NCI-H1694 (cell line): ENCODE data around the gene PLCG2.

ENCODE experiments used
- DNase-seq: peaks from one replicate; lab custom pipeline; 2025; lab: John Stamatoyannopoulos, UW

The PLCG2 gene

GRCh38 chr16:81878529-81878928 is 99.4 kb downstream of the PLCG2 start:
- DNase-seq: no peak

DNA sequence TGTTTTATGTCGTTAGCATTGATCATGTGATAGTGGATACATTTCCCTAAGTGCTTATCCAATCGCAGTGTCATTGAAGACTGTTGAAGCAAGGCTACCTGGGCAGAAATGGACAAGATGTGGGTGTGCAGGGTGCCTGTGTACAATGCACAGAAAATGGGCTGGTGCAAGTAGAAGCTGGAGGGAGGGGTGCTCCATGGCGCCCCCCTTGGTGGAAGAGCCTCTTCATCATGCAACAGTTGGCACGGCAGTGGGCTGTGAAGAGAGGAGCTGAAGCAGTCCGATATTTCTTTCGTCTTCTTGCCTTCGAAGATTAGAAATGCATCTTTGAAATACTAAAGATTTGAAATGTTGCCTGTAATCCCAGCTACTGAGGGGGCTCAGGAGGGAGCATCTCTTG is 100.5 kb downstream of the PLCG2 start:
- DNase-seq: no peak

DNA sequence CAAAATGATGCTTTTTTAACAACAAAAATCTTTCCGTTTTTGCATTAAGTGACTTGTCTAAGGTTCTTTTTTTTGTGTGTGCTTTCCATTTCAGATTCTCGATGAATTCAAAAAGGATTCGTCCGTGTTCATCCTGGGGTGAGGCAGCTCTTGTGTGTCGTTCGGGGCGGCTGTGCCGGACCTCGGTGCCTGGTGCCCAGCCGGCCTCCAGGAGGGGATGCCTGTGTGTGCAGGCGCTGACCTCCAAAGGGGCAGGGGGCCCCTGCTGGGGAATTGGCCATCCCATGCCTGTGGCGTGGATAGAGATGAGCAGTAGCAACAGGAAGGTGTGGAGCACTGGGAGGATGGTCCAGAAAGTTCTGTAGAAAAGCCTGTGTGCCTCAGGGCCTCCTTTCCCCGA is 101.7 kb downstream of the PLCG2 start:
- no peak for DNase-seq

DNA sequence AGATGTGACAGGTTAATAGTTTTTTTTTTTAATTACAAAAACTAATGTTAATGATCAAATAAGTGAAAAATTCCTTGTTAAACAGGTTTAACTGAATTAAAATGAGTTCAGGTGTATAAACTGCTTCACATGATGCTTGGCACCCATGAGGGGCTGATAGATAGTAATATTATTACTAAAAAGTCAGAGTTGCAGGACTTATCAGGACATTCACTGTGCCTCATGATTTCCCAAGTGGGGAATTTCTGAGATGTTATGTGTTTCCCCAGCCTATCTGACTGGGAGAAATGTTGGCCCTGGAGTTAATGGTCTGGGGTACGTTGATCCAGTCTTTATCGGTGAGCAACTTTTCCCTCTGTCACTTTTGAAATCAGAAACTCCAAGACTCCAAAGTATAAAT is 102.1 kb downstream of the PLCG2 start:
- DNase-seq: no peak

GRCh38 chr16:81882559-81882958 is 103.5 kb downstream of the PLCG2 start:
- DNase-seq: no peak

DNA sequence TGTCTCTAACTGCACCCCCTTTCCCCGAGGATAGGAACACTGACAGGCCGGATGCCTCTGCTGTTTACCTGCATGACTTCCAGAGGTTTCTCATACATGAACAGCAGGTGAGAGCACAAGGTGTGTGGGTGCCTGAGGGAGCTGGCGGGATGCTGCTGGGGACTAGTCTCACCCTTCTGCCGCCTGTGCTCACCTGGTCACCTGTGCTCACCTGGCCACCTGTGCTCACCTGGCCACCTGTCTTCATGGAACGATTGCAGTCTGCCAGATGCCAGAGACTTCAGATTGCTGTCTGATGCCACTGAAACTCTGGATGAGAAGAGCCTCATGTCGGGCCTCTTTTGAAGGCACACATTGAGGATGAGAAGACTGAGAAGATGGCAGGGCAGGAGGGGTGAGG is 104.1 kb downstream of the PLCG2 start:
- DNase-seq: no peak

GRCh38 chr16:81885976-81886586 is 107.0 kb downstream of the PLCG2 start:
- DNase-seq: peak; percentile 12

DNA sequence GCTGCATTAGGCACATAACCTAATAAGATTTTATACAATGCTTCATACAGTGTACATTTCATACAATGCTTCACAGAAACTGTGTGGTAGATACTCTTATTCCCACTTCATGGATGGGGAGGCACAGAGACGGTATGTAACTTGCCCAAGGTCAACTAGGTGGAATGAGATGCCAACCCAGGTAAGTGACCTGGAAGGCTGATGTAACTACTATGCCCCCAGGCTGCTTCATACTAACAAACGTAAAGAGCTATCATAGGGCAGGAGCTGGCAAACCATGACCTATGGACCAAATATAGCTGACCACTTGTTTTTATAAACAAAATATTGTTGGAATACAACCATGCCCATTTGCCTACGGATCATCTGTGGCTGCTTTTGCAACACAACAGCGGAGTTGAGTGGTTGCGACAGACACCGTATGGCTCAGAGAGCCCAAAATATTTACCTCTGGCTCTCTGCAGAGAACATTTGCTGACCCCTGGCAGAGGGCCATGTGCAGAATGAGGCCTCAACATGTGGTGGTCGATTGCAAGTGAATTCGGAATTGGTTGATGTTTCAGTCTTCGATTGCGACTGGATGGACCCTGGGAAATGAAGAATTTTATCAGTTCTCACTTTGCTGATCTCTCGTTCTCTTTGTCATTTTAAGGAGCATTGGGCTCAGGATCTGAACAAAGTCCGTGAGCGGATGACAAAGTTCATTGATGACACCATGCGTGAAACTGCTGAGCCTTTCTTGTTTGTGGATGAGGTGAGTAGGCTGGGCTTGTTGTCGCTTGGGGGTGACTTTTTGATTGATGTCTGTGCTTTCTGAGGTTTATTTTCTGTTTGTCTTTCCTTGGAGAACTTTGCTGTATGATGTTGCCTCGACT is 109.7 kb downstream of the PLCG2 start:
- no peak for DNase-seq

- DNase-seq: no peak
Observed at GRCh38 chr16:81891736-81892364, 112.8 kb downstream of the PLCG2 start.

GRCh38 chr16:81894592-81894991 is 115.5 kb downstream of the PLCG2 start:
- no peak for DNase-seq

- DNase-seq: no peak
Observed at GRCh38 chr16:81896902-81897301, 117.8 kb downstream of the PLCG2 start.

- DNase-seq: no peak
Observed at GRCh38 chr16:81899601-81900000, 120.5 kb downstream of the PLCG2 start.

DNA sequence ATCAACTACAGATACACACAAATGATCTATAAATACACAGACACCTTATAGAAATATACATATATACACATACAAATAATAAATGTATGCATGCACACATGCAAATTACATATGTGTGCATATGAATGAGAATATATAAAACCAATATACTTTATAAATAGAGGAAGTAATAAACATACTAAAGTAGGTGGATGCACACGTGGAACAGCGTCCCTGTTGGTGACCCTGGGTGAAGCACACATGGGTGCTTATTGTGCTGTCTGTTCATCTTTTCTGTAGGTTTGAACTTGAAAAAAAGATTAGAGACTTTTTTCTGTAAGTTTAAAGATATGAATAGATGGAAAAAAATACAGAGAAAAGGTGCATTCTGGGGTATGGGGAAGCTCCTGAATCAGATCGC is 120.9 kb downstream of the PLCG2 start:
- DNase-seq: no peak

- DNase-seq: no peak
Observed at GRCh38 chr16:81900456-81900855, 121.4 kb downstream of the PLCG2 start.

DNA sequence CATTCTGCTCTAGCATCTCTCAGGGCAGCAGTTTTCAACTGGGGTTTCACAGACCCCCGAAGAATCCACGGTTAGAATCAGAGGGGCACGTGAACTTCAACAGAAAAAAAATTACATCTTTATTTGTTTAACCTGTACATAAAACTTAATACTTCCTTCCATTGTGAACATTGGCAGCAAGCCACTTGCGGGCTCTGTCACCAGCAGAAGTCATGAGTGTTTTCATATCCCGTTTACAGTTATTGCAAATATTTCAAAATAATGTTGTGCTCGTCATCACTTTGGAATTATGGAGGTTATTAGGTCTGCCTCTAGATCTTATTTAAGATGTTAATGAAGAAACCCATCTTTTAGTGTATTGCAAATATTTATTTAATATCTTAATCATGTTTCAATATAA is 122.4 kb downstream of the PLCG2 start:
- DNase-seq: no peak

- DNase-seq: no peak
Observed at GRCh38 chr16:81902025-81902424, 122.9 kb downstream of the PLCG2 start.

DNA sequence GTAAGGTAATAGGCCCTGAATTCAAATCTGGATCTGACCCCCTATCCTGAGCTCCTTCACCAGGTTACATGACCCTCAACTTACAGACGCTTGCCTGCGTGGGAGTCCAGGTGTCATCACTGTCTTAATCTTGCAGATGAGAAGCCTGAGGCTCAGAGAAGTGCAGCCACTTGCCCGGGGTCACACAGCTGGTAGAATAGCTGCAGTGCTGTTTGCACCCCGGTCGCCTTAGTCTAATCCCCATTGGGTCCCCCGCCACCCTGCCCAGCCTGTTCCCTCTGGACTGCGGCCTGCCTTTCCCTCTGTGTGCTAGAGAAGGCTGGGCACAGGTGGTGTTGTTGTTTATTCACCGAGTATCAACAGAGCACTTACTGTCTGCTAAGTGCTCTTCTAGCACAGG is 125.2 kb downstream of the PLCG2 start:
- DNase-seq: no peak

DNA sequence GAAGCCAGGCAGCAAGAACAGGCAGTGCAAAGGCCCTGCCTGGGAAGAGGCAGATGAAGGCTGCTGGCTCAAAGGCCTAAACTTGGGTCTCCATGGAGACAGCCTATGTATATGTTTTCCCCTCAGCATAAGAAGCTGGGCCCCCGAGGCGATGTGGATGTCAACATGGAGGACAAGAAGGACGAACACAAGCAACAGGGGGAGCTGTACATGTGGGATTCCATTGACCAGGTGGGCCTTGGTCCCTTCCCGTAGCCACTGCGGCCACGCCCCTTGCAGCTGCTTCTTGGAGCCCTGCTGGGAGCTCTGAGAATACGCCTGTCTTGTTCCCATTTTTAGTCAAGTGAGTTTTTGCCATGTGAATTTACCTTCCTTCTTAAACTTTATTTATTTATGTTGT is 126.2 kb downstream of the PLCG2 start:
- no peak for DNase-seq

GRCh38 chr16:81907681-81908080 is 128.6 kb downstream of the PLCG2 start:
- no peak for DNase-seq

DNA sequence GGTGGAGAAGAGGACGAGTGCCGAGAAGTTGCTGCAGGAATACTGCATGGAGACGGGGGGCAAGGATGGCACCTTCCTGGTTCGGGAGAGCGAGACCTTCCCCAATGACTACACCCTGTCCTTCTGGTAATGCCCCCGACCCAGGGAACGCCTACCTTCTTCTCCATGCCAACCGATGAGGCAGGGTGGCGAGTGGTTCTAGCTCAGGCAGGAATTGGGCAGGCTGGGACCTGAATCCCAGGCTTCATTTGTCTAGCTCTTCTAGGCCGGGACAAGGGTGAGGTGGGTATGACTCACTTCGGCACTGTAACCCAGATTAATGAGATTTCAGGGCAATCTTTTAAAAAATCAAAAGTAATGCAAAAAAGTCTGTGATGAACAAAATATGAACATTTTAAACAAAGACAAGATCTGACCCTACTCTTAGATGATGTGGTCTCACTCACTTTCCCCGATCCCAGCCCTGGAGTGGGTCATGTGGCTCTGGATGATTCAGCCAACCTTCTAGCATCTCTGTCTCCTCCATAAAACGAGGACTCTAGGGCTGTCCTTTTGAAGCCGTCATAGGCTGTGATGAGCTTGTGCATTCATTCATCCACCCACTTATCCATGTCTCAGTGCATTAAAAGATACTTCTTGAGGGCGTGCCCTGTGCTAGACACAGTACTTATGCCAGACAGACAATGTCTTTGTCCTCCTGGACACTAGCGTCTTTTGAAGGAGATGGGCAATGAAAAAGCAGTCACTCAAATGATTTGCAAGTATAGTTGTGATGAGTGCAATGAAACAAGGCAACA is 129.6 kb downstream of the PLCG2 start:
- DNase-seq: no peak

DNA sequence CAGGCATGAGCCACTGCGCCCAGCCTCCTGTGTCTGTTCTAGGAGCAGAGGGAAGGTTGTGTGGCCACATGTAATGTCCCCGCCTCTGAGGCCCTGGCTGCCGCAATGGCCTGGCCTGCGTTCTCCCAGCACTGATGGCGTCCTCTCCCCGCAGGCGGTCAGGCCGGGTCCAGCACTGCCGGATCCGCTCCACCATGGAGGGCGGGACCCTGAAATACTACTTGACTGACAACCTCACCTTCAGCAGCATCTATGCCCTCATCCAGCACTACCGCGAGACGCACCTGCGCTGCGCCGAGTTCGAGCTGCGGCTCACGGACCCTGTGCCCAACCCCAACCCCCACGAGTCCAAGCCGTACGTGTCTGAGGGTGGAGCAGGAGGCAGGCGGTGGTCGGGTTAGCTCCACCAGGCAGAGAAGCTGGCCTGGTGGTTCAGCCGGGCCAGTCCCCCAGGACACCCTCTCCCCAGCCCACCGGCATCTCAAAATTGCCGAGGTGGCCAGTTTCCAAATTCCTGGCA is 131.3 kb downstream of the PLCG2 start:
- no peak for DNase-seq

- DNase-seq: no peak
Observed at GRCh38 chr16:81912395-81912794, 133.3 kb downstream of the PLCG2 start.
